SK-N-SH (cell line): ENCODE data around the gene WNT16. TPM values are rescaled to one million over a fixed set of nuclear protein-coding genes. Genes with fewer than 3 reads are reported as not detected.

Source experiments
- CTCF ChIA-PET: fragments of 300-600, 350-600 bp; formaldehyde crosslinking; extraction: SDS; loops from one replicate; lab custom pipeline; 2021; lab: Yijun Ruan, JAX
- POLR2A ChIA-PET: fragments of 350-600 bp; sonication (Branson Sonifier 250); formaldehyde crosslinking; extraction: SDS; loops from one replicate; lab custom pipeline; 2020; ENCODE audit warnings: antibody characterized with exemption, inconsistent platforms; lab: Yijun Ruan, JAX
- DNase-seq: peaks from one replicate; pipeline ENCODE4 v3.0.0; 2012
- H2AFZ ChIP-seq: fragments of 200-600 bp; sonication (generic); 2 replicates; pipeline ENCODE4 v1.8.1; 2016; ENCODE audit warnings: antibody characterized with exemption, mild to moderate bottlenecking, low read depth
- H3F3A ChIP-seq: fragments of 200-600 bp; sonication (generic); replicated peaks from 2 replicates; pipeline ENCODE3; 2016; ENCODE audit warnings: antibody characterized with exemption, mild to moderate bottlenecking; ENCODE audit not compliant: insufficient read depth
- H3K27ac ChIP-seq, 2 experiments: fragments of 200-500 bp in 1 of 2; fragments of 200-600 bp in 1 of 2; sonication (Bioruptor generic) in 1 of 2; sonication (generic), shearing (Covaris generic) in 1 of 2; 2 replicates each; pipeline versions ENCODE4 v1.5.1 to v1.6.1; 2014 to 2016; ENCODE audit warnings: low read depth in 2 of 2, inconsistent platforms in 1 of 2, low read length in 1 of 2, mild to moderate bottlenecking in 1 of 2, mixed read lengths in 1 of 2
- H3K27me3 ChIP-seq: fragments of 200-600 bp; sonication (generic), shearing (Covaris generic); 2 replicates; pipeline ENCODE4 v1.6.1; 2016; ENCODE audit warnings: mixed run types; ENCODE audit not compliant: insufficient read depth
- H3K36me3 ChIP-seq, 2 experiments: fragments of 200-500 bp in 1 of 2; fragments of 200-600 bp in 1 of 2; sonication (Bioruptor generic) in 1 of 2; sonication (generic) in 1 of 2; replicated peaks in 1 of 2; 2 replicates each; pipeline versions ENCODE3 to v1.5.1; 2014 to 2016; ENCODE audit warnings: low read length in 1 of 2, mild to moderate bottlenecking in 1 of 2; ENCODE audit not compliant: insufficient read depth in 2 of 2, control insufficient read depth in 1 of 2
- H3K4me1 ChIP-seq, 2 experiments: fragments of 200-500 bp in 1 of 2; fragments of 200-600 bp in 1 of 2; sonication (Bioruptor generic) in 1 of 2; sonication (generic), shearing (Covaris generic) in 1 of 2; 2 replicates each; pipeline versions ENCODE4 v1.5.1 to v1.6.1; 2014 to 2016; ENCODE audit warnings: low read depth in 1 of 2, low read length in 1 of 2, mixed run types in 1 of 2; ENCODE audit not compliant: insufficient read depth in 2 of 2, control insufficient read depth in 1 of 2
- H3K4me2 ChIP-seq: fragments of 200-600 bp; sonication (generic), shearing (Covaris generic); 2 replicates; pipeline ENCODE4 v1.6.1; 2017; ENCODE audit warnings: mixed run types
- H3K4me3 ChIP-seq, 2 experiments: fragments of 200-500 bp in 1 of 2; fragments of 200-600 bp in 1 of 2; sonication (Bioruptor generic) in 1 of 2; sonication (generic), shearing (Covaris generic) in 1 of 2; 2 replicates each; pipeline versions ENCODE4 v1.5.1 to v1.8.1; 2014 to 2016; ENCODE audit warnings: low read depth in 2 of 2, inconsistent platforms in 1 of 2, low read length in 1 of 2, mild to moderate bottlenecking in 1 of 2, mixed read lengths in 1 of 2, moderate library complexity in 1 of 2
- H3K79me2 ChIP-seq: fragments of 200-600 bp; sonication (generic); 2 replicates; pipeline ENCODE4 v1.8.1; 2017; ENCODE audit warnings: mild to moderate bottlenecking; ENCODE audit not compliant: insufficient read depth
- H3K9ac ChIP-seq: fragments of 200-600 bp; sonication (generic); 2 replicates; pipeline ENCODE4 v1.6.1; 2017; ENCODE audit warnings: mixed run types
- H3K9me2 ChIP-seq: fragments of 200-600 bp; sonication (generic); 2 replicates; pipeline ENCODE4 v1.6.1; 2017; ENCODE audit warnings: mixed run types
- H3K9me3 ChIP-seq: fragments of 200-600 bp; sonication (generic); 2 replicates; pipeline ENCODE4 v1.6.1; 2017; ENCODE audit warnings: mixed run types, mild to moderate bottlenecking, moderate library complexity
- H4K20me1 ChIP-seq: fragments of 200-600 bp; sonication (generic); 2 replicates; pipeline ENCODE4 v1.6.1; 2017; ENCODE audit warnings: mild to moderate bottlenecking, mixed run types; ENCODE audit not compliant: insufficient read depth
- ELF1 ChIP-seq: IDR thresholded peaks from 2 replicates; pipeline ENCODE4 v1.4.0; 2012
- EP300 ChIP-seq, 2 experiments: IDR thresholded peaks; 2 replicates each; pipeline versions ENCODE4 v1.4.0 to v1.6.1; 2012; ENCODE audit warnings: borderline replicate concordance in 1 of 2, low read depth in 1 of 2, low read length in 1 of 2
- EZH2phosphoT487 ChIP-seq: fragments of 200-600 bp; sonication (generic); IDR thresholded peaks from 2 replicates; pipeline ENCODE4 v1.6.1; 2017; ENCODE audit warnings: low read depth, mixed run types, mild to moderate bottlenecking, antibody characterized with exemption, moderate library complexity, borderline replicate concordance
- FOSL2 ChIP-seq: IDR thresholded peaks from 2 replicates; pipeline ENCODE4 v1.4.0; 2012; ENCODE audit warnings: low read depth, mild to moderate bottlenecking, moderate library complexity, borderline replicate concordance
- FOXJ3 ChIP-seq: sonication (generic); formaldehyde crosslinking; IDR thresholded peaks from 2 replicates; pipeline ENCODE4 v1.5.1; 2020; ENCODE audit warnings: mild to moderate bottlenecking, missing genetic modification reagents
- GABPA ChIP-seq: IDR thresholded peaks from 2 replicates; pipeline ENCODE4 v1.4.0; 2012; ENCODE audit warnings: low read depth, mild to moderate bottlenecking
- GATA2 ChIP-seq: sonication (generic); formaldehyde crosslinking; IDR thresholded peaks from 2 replicates; pipeline ENCODE4 v1.5.0; 2020; ENCODE audit warnings: mild to moderate bottlenecking, missing genetic modification reagents
- NFIC ChIP-seq: IDR thresholded peaks from 2 replicates; pipeline ENCODE4 v1.4.0; 2012; ENCODE audit warnings: borderline replicate concordance
- NRF1 ChIP-seq: IDR thresholded peaks from 2 replicates; pipeline ENCODE4 v1.6.1; 2012; ENCODE audit warnings: low read depth, mild to moderate bottlenecking, low read length
- POLR2AphosphoS5 ChIP-seq: IDR thresholded peaks from 2 replicates; pipeline ENCODE4 v1.6.1; 2012; ENCODE audit warnings: low read depth, low read length
- RFX5 ChIP-seq: IDR thresholded peaks from 2 replicates; pipeline ENCODE4 v1.6.1; 2012; ENCODE audit warnings: mild to moderate bottlenecking, improper control_type of control experiment, low read length
- SIN3A ChIP-seq: IDR thresholded peaks from 2 replicates; pipeline ENCODE4 v1.6.1; 2012; ENCODE audit warnings: low read depth, mild to moderate bottlenecking, low read length, moderate library complexity, borderline replicate concordance
- SMC3 ChIP-seq: IDR thresholded peaks from 2 replicates; pipeline ENCODE4 v1.6.1; 2012; ENCODE audit warnings: low read depth, low read length, improper control_type of control experiment
- TCF12 ChIP-seq: IDR thresholded peaks from 2 replicates; pipeline ENCODE4 v1.4.0; 2012
- YY1 ChIP-seq: IDR thresholded peaks from 2 replicates; pipeline ENCODE4 v1.4.0; 2012; ENCODE audit warnings: low read depth, mild to moderate bottlenecking
- WGBS: methylation state at CpG from one replicate; pipeline ENCODE4 v1.1.6; 2017; ENCODE audit warnings: low lambda C conversion rate; 5-methylcytosine and 5-hydroxymethylcytosine counted together
- polyA plus RNA-seq, 3 experiments: library from polyadenylated mRNA; depleted of rRNA; stranded (reverse); fragments of >200 nt; gene quantifications; 2 replicates each; pipeline ENCODE4 v1.2.3, GENCODE V29; 2012
- TF ChIP-seq, protein P1 (sequence below): fragments of 150-350 bp; IDR thresholded peaks from 2 replicates; pipeline ENCODE4 v1.6.1; 2017; ENCODE audit warnings: antibody characterized with exemption, low read length, low read depth, borderline replicate concordance
- TF ChIP-seq, protein P2 (sequence below): IDR thresholded peaks from 2 replicates; pipeline ENCODE4 v1.4.0; 2012; ENCODE audit warnings: low read depth
- TF ChIP-seq, protein P3 (sequence below): fragments of 200-600 bp; sonication (generic); IDR thresholded peaks from 2 replicates; pipeline ENCODE4 v1.6.1; 2017; ENCODE audit warnings: antibody characterized with exemption, mild to moderate bottlenecking, moderate library complexity

WNT16 gene
- polyA plus RNA-seq, 1 of the 3 experiments (the other 2 are of a cell fraction) = 0.05 TPM

DNA sequence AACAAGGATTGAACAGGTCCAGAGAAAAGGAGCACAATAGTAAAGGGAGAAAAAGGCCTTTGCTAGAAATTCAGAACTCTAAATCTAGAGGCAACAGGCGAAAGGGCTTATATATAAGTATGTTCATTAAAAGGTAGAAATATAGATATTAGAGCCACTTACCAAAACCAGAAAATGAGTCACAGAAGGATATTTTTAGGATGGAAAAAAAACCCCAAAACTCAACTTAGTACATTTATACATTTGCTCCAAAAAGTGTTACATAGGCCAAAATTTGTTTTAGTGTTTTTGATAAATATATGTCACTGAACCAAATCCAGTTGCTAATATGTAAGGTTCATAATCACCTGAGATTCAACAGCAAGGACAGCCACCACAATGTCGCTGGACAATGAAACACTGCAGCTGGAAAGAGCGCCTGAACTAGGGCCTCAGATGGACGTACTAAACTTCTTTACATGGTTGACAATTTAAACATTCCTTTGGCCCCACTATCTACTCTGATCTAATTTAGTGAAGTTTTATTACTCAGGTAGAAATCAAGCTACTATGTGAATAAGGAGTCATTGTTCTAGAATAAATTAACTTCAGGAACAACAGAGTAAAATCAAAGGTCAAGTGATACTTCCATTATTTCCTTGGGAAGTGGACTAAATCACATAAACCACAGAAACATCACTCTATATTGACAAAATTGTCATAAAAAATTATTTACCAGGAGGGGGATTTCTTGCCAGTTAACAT is 56.4 kb downstream of the WNT16 start:
- DNase-seq = no peak
- Histone ChIP-seq H2AFZ (no peak overlapping the region), H3K79me2 (peaks cover 96% of the 10 kb centered on the region), H3K4me2 (no peak overlapping the region), H3K9ac (no peak overlapping the region), H3K4me3 (no peak overlapping the region), H3K9me2 (no peaks in the 10 kb centered on the region; the same call in 1 of the 2 replicates), H3K4me1 (peaks cover 2 to 29% of the 10 kb centered on the region in 2 experiments; a peak in 3 of 4 replicates), H3K27ac (no peak overlapping the region), H3K36me3 (peaks cover 15 to 40% of the 10 kb centered on the region in 2 experiments), H3K9me3 (no peaks in the 10 kb centered on the region), H3K27me3 (no peaks in the 10 kb centered on the region), H4K20me1 (peaks cover 75% of the 10 kb centered on the region), H3F3A (peaks cover 9% of the 10 kb centered on the region)
- CTCF ChIA-PET = interaction anchor here (1.7 to 7.6 kb wide), 4 partner anchors 11 to 162 kb away, joined by 6 to 71 read pairs (median 26); partner anchors contain the start of gene FAM3C
- POLR2A ChIA-PET = no interaction called here
- WGBS = 90% methylated on average over 4 of the region's 4 CpGs
- TF ChIP-seq EP300 (IDR thresholded peaks at IDR 0.05; ENCODE audit: borderline replicate concordance in 1 of 2, low read depth in 1 of 2, low read length in 1 of 2) = no peak

DNA sequence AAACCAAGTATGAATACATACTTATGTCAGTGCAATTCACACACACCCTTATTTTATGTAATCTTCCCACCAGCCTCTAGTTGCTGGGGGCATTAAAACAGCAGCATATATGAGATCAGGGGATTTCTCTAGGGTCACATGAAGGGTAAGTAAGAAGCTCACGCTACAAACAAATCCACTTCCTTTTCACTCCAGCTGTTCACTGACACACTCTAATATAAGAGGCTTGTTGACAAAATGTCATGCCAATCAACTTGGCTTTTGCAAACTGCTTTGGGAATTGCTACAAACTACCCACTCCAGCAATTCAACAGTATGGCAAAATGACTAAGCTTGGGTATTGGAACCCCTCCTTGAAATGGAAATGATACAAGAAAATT is 57.0 kb downstream of the WNT16 start:
- Histone ChIP-seq H4K20me1 (peaks cover 78% of the 10 kb centered on the region), H3K9ac (no peak overlapping the region), H3K27ac (no peak overlapping the region), H3K9me2 (no peaks in the 10 kb centered on the region; the same call in 1 of the 2 replicates), H3K9me3 (no peaks in the 10 kb centered on the region), H2AFZ (no peak overlapping the region), H3K4me2 (no peak overlapping the region), H3K79me2 (peaks cover 96% of the 10 kb centered on the region), H3F3A (peaks cover 9% of the 10 kb centered on the region)
- ChIA-PET CTCF (interaction anchor here (1.7 to 7.6 kb wide), 3 partner anchors 10 to 162 kb away, joined by 6 to 71 read pairs (median 42); partner anchors contain the start of gene FAM3C), POLR2A (no interaction called here)
- TF ChIP-seq GATA2 (CRISPR knock-in tag) (no peak), FOXJ3 (CRISPR knock-in tag) (no peak), SIN3A (no peak), RFX5 (no peak), FOSL2 (no peak), GABPA (no peak), NRF1 (no peak), NFIC (no peak), YY1 (no peak), SMC3 (no peak), POLR2AphosphoS5 (no peak), ELF1 (no peak), EZH2phosphoT487 (no peak), TCF12 (no peak)
- TF ChIP-seq, protein P1, sequence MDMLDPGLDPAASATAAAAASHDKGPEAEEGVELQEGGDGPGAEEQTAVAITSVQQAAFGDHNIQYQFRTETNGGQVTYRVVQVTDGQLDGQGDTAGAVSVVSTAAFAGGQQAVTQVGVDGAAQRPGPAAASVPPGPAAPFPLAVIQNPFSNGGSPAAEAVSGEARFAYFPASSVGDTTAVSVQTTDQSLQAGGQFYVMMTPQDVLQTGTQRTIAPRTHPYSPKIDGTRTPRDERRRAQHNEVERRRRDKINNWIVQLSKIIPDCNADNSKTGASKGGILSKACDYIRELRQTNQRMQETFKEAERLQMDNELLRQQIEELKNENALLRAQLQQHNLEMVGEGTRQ = no peak
- TF ChIP-seq, protein P2, sequence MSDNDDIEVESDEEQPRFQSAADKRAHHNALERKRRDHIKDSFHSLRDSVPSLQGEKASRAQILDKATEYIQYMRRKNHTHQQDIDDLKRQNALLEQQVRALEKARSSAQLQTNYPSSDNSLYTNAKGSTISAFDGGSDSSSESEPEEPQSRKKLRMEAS = no peak
- TF ChIP-seq, protein P3, sequence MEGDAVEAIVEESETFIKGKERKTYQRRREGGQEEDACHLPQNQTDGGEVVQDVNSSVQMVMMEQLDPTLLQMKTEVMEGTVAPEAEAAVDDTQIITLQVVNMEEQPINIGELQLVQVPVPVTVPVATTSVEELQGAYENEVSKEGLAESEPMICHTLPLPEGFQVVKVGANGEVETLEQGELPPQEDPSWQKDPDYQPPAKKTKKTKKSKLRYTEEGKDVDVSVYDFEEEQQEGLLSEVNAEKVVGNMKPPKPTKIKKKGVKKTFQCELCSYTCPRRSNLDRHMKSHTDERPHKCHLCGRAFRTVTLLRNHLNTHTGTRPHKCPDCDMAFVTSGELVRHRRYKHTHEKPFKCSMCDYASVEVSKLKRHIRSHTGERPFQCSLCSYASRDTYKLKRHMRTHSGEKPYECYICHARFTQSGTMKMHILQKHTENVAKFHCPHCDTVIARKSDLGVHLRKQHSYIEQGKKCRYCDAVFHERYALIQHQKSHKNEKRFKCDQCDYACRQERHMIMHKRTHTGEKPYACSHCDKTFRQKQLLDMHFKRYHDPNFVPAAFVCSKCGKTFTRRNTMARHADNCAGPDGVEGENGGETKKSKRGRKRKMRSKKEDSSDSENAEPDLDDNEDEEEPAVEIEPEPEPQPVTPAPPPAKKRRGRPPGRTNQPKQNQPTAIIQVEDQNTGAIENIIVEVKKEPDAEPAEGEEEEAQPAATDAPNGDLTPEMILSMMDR = no peak
- TF ChIP-seq, all 33 proteins: peak for 0
- H3K4me3 ChIP-seq = no peak overlapping the region
- 93% methylated on average over 1 of the region's 1 CpG for WGBS
- H3K4me1 ChIP-seq = peaks cover 2 to 29% of the 10 kb centered on the region in 2 experiments; a peak in 3 of 4 replicates
- H3K36me3 ChIP-seq = peaks cover 13 to 39% of the 10 kb centered on the region in 2 experiments
- DNase-seq = no peak
- no peaks in the 10 kb centered on the region for H3K27me3 ChIP-seq
